Inferior parietal cortex (tissue), 1 donor: ENCODE results near the gene PNRC1.
"Not testable (repeated sequence)": the region's sequence is repeated elsewhere in the genome, so short reads cannot be mapped to it uniquely, and the experiment has no call there.

ENCODE experiments used
- DNase-seq: peaks from one replicate; pipeline ENCODE4 v3.0.0-alpha.2; 2016; ENCODE audit errors: extremely low spot score

PNRC1 gene

GRCh38 chr6:89059227-89059626, 21.3 kb upstream of the PNRC1 start:
- no peak for DNase-seq

- DNase-seq = no peak
These were observed 16.7 kb upstream of the PNRC1 start for GRCh38 chr6:89063881-89064280.

DNA sequence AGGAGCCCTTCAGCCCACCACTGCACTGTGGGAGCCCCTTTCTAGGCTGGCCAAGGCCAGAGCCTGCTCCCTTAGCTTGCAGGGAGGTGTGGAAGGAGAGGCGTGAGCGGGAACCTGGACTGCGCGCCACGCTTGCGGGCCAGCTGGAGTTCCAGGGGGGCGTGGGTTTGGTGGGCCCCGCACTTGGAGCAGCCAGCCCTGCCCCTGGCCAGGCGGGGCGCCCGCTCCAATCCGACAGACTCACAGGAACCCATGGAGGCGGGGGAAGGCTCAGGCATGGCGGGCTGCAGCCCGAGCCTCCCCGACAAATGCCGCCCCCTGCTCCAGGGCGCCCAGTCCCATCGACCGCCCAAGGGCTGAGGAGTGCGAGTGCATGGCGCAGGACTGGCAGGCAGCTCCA, 15.6 kb upstream of the PNRC1 start:
- not testable (repeated sequence) for DNase-seq

DNA sequence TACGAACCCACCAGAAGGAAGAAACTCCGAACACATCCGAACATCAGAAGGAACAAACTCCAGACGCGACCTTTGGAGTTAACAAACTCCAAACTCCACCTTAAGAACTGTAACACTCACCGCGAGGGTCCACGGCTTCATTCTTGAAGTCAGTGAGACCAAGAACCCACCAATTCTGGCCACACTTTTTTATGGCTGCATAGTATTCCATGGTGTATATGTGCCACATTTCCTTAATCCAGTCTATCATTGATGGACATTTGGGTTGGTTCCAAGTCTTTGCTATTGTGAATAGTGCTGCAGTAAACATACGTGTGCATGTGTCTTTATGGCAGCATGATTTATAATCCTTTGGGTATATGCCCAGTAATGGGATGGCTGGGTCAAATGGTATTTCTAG, 14.4 kb upstream of the PNRC1 start:
- DNase-seq = not testable (repeated sequence)

DNA sequence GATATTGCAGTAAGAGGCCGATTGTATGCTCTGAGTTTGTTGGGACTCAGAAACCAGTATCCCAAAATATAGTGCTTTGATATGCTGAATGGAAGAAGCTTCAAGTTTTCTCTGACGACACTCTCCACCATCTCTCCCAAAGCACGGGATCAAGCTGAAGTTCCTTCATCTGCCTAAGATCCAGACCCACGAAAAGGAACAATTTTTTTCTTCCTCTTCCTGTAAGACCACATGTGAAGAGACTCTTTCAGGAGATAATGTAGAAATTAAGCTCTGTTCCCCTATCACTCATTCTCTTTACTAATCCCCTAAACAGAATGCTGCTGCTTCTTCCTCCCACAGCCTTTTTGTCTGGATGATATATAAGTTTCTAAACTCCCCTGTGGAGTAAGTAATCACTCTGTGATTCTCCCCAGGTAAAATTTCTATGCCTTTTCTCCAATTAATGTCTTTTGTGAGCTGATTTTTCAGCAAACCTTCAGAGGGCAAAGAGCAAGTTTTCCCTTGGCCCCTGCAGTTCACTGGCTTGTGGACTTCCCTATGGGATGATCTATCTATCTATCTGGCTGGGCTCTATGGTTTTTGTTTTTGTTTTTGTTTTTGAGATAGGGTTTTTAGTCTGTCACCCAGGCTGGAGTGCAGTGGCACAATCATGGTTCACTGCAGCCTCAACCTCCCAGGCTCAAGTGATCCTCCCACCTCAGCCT, 13.5 kb upstream of the PNRC1 start:
- no peak for DNase-seq

- no peak for DNase-seq
These were observed 12.8 kb upstream of the PNRC1 start for GRCh38 chr6:89067796-89068195.

DNA sequence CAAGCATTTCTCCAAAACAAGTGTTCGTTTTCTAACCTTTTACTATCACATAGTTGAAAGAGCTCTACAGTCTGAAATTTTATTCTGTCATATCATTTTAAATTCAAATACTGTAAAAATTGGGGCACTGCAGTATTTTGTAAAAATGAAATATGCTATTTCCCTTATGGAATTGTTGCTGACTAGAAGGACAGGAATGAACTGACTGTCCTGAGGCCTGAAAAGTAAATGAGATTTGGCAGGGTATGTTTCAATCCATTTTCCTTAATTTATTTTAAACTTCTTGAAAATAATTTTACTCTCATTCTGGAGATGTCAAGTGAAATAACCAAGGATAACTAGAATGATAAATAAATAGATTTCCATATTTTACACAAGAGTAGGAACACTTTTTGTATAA, 11.9 kb upstream of the PNRC1 start:
- DNase-seq = no peak

- DNase-seq = no peak
These were observed 10.9 kb upstream of the PNRC1 start for GRCh38 chr6:89069536-89070163.

- DNase-seq = no peak
These were observed 9.5 kb upstream of the PNRC1 start for GRCh38 chr6:89071036-89071435.

DNA sequence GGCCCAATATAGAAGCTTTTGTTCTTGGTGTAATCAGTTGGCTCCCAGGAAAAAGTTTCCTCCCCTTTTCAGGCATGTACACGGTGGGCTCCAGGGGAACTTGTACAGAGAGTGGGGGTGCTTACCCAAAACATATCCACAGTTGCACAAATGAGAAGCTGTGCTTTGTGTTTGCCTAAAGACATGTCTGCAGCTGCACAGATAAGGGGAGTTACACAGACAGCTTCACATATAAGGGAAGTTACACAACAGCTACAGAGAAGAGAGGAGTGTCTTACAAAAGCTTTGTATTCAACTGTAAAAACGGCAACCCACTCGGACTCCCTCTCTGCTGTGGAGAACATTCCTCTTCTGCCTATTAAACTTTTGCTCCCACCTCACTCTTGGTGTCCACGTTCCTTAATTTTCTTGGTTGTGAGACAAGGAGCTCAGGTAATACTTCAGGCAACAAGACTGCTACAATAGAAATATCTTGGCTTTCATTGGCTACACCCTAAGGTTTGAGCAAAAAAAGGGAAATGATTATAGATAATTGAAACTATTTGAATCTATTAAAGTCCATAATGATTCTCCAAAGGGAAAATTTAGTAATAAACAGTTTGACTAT, 7.4 kb upstream of the PNRC1 start:
- peak; percentile 40 for DNase-seq

DNA sequence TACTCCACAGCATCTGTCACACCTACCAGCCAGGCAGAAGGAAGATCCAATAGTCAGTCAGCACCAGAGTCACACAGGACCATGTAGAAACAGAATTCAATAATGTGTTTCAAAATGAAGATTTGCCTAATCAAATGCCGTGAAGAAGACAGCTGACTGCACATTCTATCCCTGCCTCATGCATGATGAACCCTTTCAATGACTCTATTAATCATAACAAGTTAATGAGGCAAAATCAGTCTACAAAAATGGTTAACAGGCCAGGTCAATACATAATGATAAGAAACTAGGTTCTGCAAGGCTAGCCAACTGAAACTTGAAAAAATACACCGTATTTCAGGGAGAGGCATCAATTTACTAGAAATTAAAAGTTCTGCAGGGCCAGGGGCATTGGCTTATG, 6.7 kb upstream of the PNRC1 start:
- no peak for DNase-seq

DNA sequence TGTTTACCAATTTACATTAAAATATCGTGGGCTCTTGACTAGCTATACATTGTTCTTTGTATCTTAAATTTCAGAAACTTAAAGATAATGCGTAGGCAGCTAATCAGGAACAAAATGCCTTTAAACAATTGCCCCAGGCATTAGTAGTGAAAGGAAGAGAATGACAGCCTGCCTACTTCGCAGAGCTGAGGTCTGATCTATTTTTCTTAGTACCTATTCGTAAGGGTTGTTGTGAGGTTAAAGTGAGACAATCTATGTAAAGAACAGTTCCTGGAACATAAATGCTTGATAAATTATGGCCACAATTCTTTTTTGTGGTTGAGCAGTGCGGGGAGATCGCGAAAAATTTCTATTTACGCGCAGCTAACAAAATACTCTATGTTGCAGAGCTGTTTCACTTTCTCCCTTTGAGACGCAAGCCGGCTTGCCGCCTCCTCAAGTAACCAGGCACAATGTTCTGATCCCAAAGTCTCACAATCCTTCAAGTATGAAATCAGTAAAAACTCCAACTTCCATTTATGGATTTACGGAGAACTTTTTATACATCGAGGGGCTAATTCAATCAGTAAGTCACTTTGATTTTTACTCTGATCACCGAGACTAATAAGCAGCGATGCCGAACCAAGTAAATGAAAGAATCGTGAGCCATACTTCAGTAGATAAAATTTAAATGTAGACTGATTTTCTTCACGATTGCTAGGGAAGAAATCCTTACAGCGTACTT, 878 bp upstream of the PNRC1 start:
- DNase-seq = peak; percentile 84

DNA sequence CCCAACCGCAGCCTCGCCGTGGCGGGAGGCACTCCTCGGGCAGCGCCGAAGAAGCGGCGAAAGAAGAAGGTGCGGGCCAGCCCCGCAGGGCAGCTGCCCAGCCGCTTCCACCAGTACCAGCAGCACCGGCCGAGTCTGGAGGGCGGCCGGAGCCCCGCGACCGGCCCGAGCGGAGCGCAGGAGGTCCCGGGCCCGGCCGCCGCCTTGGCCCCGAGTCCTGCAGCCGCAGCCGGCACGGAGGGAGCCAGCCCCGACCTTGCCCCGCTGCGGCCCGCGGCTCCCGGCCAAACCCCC, 525 bp downstream of the PNRC1 start:
- DNase-seq = no peak

DNA sequence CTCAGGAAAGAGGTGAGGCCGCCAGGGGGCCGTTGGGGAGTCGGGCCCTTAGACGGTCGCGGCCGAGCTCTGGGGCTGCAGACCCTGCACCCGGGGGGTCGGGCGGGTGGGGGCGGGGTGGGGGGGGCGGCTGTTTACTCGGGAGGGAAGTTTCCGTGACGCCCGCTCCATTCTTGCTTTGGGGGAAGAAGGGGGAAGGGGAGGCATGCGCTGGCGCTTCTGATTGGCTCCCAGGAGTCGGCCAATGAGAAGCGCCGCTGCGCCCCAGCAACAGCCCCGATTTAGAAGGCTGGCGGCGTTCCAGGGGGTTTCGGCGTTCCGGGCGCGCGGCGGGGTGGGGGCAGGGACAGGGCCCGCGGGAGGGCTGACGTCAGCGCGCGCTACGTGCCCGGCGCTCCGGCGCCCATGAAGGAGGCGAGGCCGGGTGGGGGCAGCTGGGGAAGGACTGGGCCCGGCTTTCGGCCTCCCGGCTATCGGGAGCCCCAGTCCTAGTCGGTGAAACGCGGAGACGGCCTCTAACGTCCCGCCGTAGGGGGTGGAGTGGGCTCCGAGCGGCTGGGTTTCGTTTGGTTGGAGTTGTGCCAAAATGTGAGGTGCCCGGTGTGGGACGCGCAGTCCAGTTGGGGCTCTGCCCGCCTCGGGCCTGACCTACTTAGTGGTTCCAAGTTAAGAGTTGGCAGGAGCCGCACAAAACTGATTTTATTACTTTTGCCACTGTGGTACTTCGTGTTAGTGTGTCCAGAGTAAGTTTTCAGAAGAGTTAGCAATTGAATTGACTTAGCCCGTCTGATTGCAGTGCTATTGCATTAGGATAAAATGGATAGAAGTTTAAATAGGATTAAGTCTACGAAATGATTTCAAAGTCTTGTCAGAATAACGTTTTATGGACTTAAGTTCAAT, 1.1 kb downstream of the PNRC1 start:
- peak; percentile 93 for DNase-seq

GRCh38 chr6:89082486-89082891, 1.9 kb downstream of the PNRC1 start:
- DNase-seq = no peak

DNA sequence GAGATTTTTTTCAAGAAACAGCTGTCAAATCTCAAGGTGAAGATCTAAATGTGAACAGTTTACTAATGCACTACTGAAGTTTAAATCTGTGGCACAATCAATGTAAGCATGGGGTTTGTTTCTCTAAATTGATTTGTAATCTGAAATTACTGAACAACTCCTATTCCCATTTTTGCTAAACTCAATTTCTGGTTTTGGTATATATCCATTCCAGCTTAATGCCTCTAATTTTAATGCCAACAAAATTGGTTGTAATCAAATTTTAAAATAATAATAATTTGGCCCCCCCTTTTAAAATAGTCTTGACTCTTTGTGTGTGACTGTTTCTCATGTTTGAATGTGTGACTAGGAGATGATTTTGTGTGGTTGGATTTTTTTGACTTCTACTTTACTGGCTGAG, 4.0 kb downstream of the PNRC1 start:
- DNase-seq = no peak

DNA sequence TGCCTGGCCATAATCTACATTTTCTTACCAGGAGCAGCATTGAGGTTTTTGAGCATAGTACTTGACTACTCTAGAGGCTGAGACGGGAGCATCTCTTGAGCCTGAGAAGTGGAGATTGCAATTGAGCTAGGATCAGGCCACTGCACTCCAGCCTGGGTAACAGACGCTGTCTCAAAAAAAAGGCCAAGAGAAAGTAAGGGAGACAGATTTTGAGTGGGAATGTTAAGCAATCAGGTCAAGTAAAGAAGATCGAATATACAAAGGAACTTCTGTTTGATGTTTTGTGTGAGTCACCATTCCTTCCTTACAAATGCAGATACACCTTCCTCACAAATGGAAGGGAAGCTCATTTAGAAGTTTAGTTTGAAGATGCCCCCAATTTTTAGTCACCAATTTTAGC, 4.4 kb downstream of the PNRC1 start:
- DNase-seq = no peak

GRCh38 chr6:89085409-89086205, 5.1 kb downstream of the PNRC1 start:
- no peak for DNase-seq

GRCh38 chr6:89087881-89088280, 7.3 kb downstream of the PNRC1 start:
- no peak for DNase-seq

- no peak for DNase-seq
These were observed 17.9 kb downstream of the PNRC1 start for GRCh38 chr6:89098461-89098860.

GRCh38 chr6:89100114-89100513, 19.6 kb downstream of the PNRC1 start:
- no peak for DNase-seq
